Vagina (tissue), 2 donors: ENCODE results near the gene ARMC6. TPM values are rescaled to one million over a fixed set of nuclear protein-coding genes. Genes with fewer than 3 reads are reported as not detected.

ENCODE experiments used
- DNase-seq, 2 donors: peaks; one replicate each; pipeline ENCODE4 v3.0.0-alpha.2; 2017; ENCODE audit errors: extremely low spot score in 2 of 2
- H3K27ac ChIP-seq: fragments of 200-600 bp; sonication (generic); one replicate; pipeline ENCODE4 v1.5.1; 2019
- H3K27me3 ChIP-seq: fragments of 200-600 bp; sonication (generic); one replicate; pipeline ENCODE4 v1.5.1; 2019
- H3K36me3 ChIP-seq, 2 donors: fragments of 200-600 bp; sonication (generic); one replicate each; pipeline ENCODE4 v1.5.1; 2017 to 2019
- H3K4me1 ChIP-seq: fragments of 200-600 bp; sonication (generic); one replicate; pipeline ENCODE4 v1.5.1; 2019
- H3K4me3 ChIP-seq, 2 donors: fragments of 200-600 bp; sonication (generic); 1 replicate in 1 of 2; 2 replicates in 1 of 2; pipeline ENCODE4 v1.5.1; 2016 to 2019
- H3K9me3 ChIP-seq: fragments of 200-600 bp; sonication (generic); one replicate; pipeline ENCODE4 v1.5.1; 2019
- POLR2A ChIP-seq, 2 donors: fragments of 450-650 bp; IDR thresholded peaks; one replicate each; pipeline ENCODE4 v1.6.1; 2017; ENCODE audit warnings: antibody characterized with exemption in 2 of 2, mild to moderate bottlenecking in 2 of 2, moderate library complexity in 2 of 2
- POLR2AphosphoS5 ChIP-seq, 2 donors: sonication (generic); formaldehyde crosslinking; IDR thresholded peaks; one replicate each; pipeline ENCODE4 v1.9.0; 2017; ENCODE audit warnings: antibody characterized with exemption in 2 of 2, mild to moderate bottlenecking in 2 of 2, low read depth in 1 of 2; ENCODE audit not compliant: insufficient read depth in 1 of 2
- intact Hi-C: fragments of 100-400 bp; cut with DNase I; formaldehyde crosslinking; loops from one replicate; pipeline ENCODE4 v1.15.1; 2023
- total RNA-seq: library from RNA; depleted of rRNA; stranded (reverse); fragments of >200 nt; gene quantifications from one replicate; pipeline ENCODE4 v1.2.3, GENCODE V29; 2016
- TF ChIP-seq, protein P1 (sequence below), 3 experiments: fragments of 450-650 bp in 2 of 3; fragments of 200-600 bp in 1 of 3; sonication (generic) in 1 of 3; IDR thresholded peaks; one replicate each; pipeline ENCODE4 v1.5.1; 2017 to 2019; ENCODE audit warnings: antibody characterized with exemption in 3 of 3, mild to moderate bottlenecking in 2 of 3, moderate library complexity in 2 of 3

Gene ARMC6
- total RNA-seq, 1 donor from 2014 or later = 26.5 TPM

DNA sequence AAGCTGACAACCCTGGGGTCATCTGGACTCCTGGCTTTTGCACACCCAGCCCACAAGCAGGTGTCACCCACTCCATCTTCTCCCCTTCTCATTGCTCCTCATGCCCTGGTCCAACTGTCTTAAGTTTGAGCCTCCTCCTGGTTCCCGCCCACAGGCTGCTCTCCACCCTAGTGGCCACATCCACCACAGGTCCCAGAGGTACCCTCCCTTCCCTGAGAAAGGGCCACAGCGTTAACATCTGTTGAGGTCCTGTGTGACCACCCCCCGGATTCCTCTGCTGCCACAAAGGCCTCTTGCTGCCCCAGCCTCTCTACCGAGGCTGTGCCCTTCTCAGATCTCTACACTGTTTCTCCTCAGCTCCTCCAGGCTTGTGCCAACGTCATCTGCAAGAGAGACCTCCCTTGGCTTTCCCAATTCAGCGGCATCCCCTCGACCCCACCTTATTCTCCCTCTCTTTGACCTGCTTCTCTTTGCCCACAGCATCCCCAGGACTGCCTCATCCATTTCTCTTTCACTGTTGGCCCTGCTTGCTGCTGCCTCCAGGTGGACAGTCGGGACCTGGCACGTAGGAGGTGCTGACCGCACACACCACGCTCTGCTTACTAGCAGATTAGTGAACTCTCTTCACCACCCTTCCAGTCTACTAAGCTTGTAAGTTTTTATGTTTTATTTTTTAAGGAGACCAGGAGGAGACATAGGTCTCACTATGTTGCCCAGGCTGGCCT, 33.3 kb upstream of the ARMC6 start:
- DNase-seq = no peak
- H3K4me1 ChIP-seq = no peaks in the 10 kb centered on the region
- peaks cover 0 to 31% of the 10 kb centered on the region in 2 donors for H3K36me3 ChIP-seq
- TF ChIP-seq POLR2A (IDR thresholded peaks at IDR 0.05) (no peak), POLR2AphosphoS5 (IDR thresholded peaks at IDR 0.05; ENCODE audit: insufficient read depth in 1 of 2, low read depth in 1 of 2) (no peak)
- TF ChIP-seq, protein P1, sequence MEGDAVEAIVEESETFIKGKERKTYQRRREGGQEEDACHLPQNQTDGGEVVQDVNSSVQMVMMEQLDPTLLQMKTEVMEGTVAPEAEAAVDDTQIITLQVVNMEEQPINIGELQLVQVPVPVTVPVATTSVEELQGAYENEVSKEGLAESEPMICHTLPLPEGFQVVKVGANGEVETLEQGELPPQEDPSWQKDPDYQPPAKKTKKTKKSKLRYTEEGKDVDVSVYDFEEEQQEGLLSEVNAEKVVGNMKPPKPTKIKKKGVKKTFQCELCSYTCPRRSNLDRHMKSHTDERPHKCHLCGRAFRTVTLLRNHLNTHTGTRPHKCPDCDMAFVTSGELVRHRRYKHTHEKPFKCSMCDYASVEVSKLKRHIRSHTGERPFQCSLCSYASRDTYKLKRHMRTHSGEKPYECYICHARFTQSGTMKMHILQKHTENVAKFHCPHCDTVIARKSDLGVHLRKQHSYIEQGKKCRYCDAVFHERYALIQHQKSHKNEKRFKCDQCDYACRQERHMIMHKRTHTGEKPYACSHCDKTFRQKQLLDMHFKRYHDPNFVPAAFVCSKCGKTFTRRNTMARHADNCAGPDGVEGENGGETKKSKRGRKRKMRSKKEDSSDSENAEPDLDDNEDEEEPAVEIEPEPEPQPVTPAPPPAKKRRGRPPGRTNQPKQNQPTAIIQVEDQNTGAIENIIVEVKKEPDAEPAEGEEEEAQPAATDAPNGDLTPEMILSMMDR (IDR thresholded peaks at IDR 0.05) = no peak
- H3K27me3 ChIP-seq = no peaks in the 10 kb centered on the region
- intact Hi-C loops = no loop called here
- no peak overlapping the region for H3K4me3 ChIP-seq
- H3K9me3 ChIP-seq = no peaks in the 10 kb centered on the region
- H3K27ac ChIP-seq = no peak overlapping the region

DNA sequence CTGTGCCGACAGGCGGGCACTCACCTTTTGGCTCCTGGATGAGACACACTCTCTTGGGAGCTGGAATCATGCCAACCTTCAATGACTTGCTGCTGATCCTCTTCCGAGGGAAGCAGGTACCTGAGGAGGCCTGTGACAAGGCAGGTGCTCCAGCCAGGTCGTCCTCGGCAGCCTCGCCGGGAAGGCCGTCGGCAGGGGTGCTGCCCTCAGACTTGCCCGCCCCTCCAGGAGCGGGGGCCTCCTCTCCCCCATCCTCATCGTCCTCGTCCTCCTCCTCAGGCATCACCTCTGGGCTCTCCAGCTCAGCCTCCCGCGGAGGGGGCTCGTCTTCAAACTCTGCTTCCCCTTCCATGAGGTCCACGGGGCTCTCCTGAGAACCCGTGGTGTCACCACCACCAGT, 29.3 kb upstream of the ARMC6 start:
- Histone ChIP-seq H3K4me3 (no peak overlapping the region), H3K4me1 (no peaks in the 10 kb centered on the region), H3K27ac (no peak overlapping the region), H3K9me3 (no peaks in the 10 kb centered on the region), H3K27me3 (no peaks in the 10 kb centered on the region), H3K36me3 (peaks cover 0 to 52% of the 10 kb centered on the region in 2 donors)
- no peak for DNase-seq
- TF ChIP-seq, protein P1 (IDR thresholded peaks at IDR 0.05) = no peak
- TF ChIP-seq POLR2A (IDR thresholded peaks at IDR 0.05) = no peak
- TF ChIP-seq POLR2AphosphoS5 (IDR thresholded peaks at IDR 0.05; ENCODE audit: insufficient read depth in 1 of 2, low read depth in 1 of 2) = no peak
- intact Hi-C loops = no loop called here

DNA sequence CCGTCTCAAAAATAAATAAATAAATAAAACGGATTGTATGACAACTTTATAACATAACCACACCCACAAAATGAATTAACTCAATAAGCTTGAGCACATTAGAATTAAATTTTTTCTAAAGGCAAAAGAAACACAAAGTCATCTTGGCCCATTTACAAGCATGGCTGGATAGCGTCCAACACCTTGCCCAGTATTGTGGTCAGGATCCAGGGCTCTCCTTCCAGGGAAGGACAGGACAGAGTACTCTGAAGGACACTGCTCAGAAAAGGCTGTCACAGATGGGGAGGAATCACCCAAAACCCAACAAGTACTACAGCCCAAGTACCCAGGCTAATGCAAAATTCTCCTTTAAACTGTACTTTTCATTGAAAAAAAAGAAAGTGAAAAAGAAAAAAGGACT, 27.2 kb upstream of the ARMC6 start:
- intact Hi-C loops = no loop called here
- Histone ChIP-seq H3K4me3 (no peak overlapping the region), H3K27me3 (no peaks in the 10 kb centered on the region), H3K27ac (no peak overlapping the region), H3K36me3 (peaks cover 0 to 61% of the 10 kb centered on the region in 2 donors), H3K9me3 (no peaks in the 10 kb centered on the region), H3K4me1 (no peaks in the 10 kb centered on the region)
- TF ChIP-seq, protein P1 (IDR thresholded peaks at IDR 0.05) = no peak
- no peak for TF ChIP-seq POLR2AphosphoS5 (IDR thresholded peaks at IDR 0.05; ENCODE audit: insufficient read depth in 1 of 2, low read depth in 1 of 2)
- no peak for TF ChIP-seq POLR2A (IDR thresholded peaks at IDR 0.05)
- no peak for DNase-seq

DNA sequence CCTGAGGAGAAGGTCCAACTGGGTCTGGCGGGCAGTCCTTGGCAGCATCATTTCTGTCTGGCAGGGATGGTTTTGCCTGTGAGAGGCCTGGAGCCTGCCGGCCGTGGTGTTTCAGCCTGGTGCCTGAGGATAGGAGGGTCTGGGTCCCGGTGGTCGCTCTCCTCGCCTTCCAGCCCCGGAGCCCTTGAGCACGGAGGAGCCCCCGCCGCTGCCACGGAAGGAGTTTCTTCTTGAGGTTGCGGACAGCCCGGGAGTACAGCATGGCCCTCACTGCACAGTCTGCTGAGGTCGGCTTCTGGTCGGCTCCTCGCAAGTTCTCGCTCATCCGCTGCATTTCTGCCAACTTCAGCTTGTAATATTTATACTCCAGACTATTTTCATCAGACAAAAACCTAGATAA, 23.5 kb upstream of the ARMC6 start:
- no peak for DNase-seq
- H3K4me1 ChIP-seq = no peaks in the 10 kb centered on the region
- intact Hi-C loops = no loop called here
- TF ChIP-seq POLR2A (IDR thresholded peaks at IDR 0.05) (no peak), POLR2AphosphoS5 (IDR thresholded peaks at IDR 0.05; ENCODE audit: insufficient read depth in 1 of 2, low read depth in 1 of 2) (no peak)
- TF ChIP-seq, protein P1 (IDR thresholded peaks at IDR 0.05) = no peak
- peaks cover 0 to 61% of the 10 kb centered on the region in 2 donors for H3K36me3 ChIP-seq
- no peak overlapping the region for H3K27ac ChIP-seq
- no peaks in the 10 kb centered on the region for H3K9me3 ChIP-seq
- H3K27me3 ChIP-seq = no peaks in the 10 kb centered on the region
- H3K4me3 ChIP-seq = no peak overlapping the region

DNA sequence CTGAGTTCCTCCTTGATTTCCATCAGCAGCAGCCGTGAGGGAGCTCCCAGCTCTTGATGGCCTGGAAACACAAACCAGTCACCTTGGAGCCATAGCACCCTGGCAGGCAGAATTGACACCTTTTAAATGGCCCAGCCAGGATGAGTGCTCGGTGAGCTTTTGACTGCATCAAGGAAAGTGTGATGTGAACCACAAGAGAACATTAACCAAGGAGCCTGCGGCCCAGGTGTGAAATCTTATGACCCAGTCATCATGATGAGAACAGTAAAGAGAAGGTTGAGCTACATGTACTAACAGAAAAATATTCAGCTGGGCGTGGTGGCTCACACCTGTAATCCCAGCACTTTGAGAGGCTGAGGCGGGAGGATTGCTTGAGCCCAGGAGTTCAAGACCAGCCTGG, 22.9 kb upstream of the ARMC6 start:
- no peaks in the 10 kb centered on the region for H3K9me3 ChIP-seq
- no peak for DNase-seq
- no peak overlapping the region for H3K27ac ChIP-seq
- H3K4me1 ChIP-seq = no peaks in the 10 kb centered on the region
- intact Hi-C loops = no loop called here
- no peak for TF ChIP-seq POLR2AphosphoS5 (IDR thresholded peaks at IDR 0.05; ENCODE audit: insufficient read depth in 1 of 2, low read depth in 1 of 2)
- TF ChIP-seq, protein P1 (IDR thresholded peaks at IDR 0.05) = no peak
- TF ChIP-seq POLR2A (IDR thresholded peaks at IDR 0.05) = no peak
- H3K36me3 ChIP-seq = peaks cover 0 to 61% of the 10 kb centered on the region in 2 donors
- no peak overlapping the region for H3K4me3 ChIP-seq
- H3K27me3 ChIP-seq = no peaks in the 10 kb centered on the region
